Fibroblast of lung (primary cell): ENCODE results near the gene CYP2S1.

Experiments
- EZH2 ChIP-seq: IDR thresholded peaks from 2 replicates; pipeline ENCODE4 v1.5.1; 2012; ENCODE audit warnings: low read length, control low read depth, mild to moderate bottlenecking; ENCODE audit errors: missing control alignments
- TF ChIP-seq, protein P1 (sequence below), 2 donors: IDR thresholded peaks in 1 of 2; conservative IDR thresholded peaks in 1 of 2; 1 replicate in 1 of 2; 2 replicates in 1 of 2; pipeline ENCODE4 v1.5.1; 2011 to 2012; ENCODE audit warnings: low read length in 2 of 2, control low read depth in 1 of 2, inconsistent platforms in 1 of 2, low read depth in 1 of 2, mild to moderate bottlenecking in 1 of 2

- TF ChIP-seq, protein P1, sequence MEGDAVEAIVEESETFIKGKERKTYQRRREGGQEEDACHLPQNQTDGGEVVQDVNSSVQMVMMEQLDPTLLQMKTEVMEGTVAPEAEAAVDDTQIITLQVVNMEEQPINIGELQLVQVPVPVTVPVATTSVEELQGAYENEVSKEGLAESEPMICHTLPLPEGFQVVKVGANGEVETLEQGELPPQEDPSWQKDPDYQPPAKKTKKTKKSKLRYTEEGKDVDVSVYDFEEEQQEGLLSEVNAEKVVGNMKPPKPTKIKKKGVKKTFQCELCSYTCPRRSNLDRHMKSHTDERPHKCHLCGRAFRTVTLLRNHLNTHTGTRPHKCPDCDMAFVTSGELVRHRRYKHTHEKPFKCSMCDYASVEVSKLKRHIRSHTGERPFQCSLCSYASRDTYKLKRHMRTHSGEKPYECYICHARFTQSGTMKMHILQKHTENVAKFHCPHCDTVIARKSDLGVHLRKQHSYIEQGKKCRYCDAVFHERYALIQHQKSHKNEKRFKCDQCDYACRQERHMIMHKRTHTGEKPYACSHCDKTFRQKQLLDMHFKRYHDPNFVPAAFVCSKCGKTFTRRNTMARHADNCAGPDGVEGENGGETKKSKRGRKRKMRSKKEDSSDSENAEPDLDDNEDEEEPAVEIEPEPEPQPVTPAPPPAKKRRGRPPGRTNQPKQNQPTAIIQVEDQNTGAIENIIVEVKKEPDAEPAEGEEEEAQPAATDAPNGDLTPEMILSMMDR (conservative IDR thresholded peaks at IDR 0.05 in 1 of 2, IDR thresholded peaks at IDR 0.05 in 1 of 2; ENCODE audit: low read depth in 1 of 2, low read length in 2 of 2): no peak
- no peak for TF ChIP-seq EZH2
Measured at GRCh38 chr19:41174297-41174928, 18.6 kb upstream of the CYP2S1 start.
